Left lung (tissue), 10 donors: Measurements from ENCODE around the gene ITK. TPM values are rescaled to one million over a fixed set of nuclear protein-coding genes. Genes with fewer than 3 reads are reported as not detected.
A peak's percentile ranks its signal among the peaks of the same experiment; 100 is the strongest.

Source experiments
- ATAC-seq: fragments of 200-7000 bp; cut with Tn5 transposase; one replicate; pipeline ENCODE4 v1.9.1; 2020; ENCODE audit warnings: moderate library complexity
- DNase-seq, 4 donors: peaks; one replicate each; pipeline ENCODE4 v3.0.0-alpha.2; 2013 to 2020
- H3K27ac ChIP-seq, 2 donors: fragments of 200-600 bp; sonication (generic) in 1 of 2; one replicate each; pipeline versions ENCODE4 v1.5.0 to v1.8.0; 2020 to 2021
- H3K27me3 ChIP-seq, 2 donors: fragments of 200-600 bp; sonication (generic) in 1 of 2; one replicate each; pipeline versions ENCODE4 v1.5.0 to v1.8.0; 2020 to 2021
- H3K36me3 ChIP-seq, 2 donors: fragments of 200-600 bp; sonication (generic) in 1 of 2; one replicate each; pipeline versions ENCODE4 v1.5.0 to v1.8.0; 2020 to 2021
- H3K4me1 ChIP-seq, 2 donors: fragments of 200-600 bp; one replicate each; pipeline ENCODE4 v1.8.0; 2021
- H3K4me3 ChIP-seq, 2 donors: fragments of 200-600 bp; sonication (generic) in 1 of 2; one replicate each; pipeline versions ENCODE4 v1.5.0 to v1.8.0; 2020 to 2021; ENCODE audit warnings: mild to moderate bottlenecking in 1 of 2
- H3K9me3 ChIP-seq, 2 donors: fragments of 200-600 bp; sonication (generic) in 1 of 2; one replicate each; pipeline versions ENCODE4 v1.5.0 to v1.8.0; 2020 to 2021
- intact Hi-C, 2 donors: fragments of 100-400 bp; cut with DNase I; formaldehyde crosslinking; loops; one replicate each; pipeline versions ENCODE4 v1.11.2 to v1.14.2; 2022
- polyA plus RNA-seq, 6 donors: library from polyadenylated mRNA; unstranded; fragments of 120-200 nt; gene quantifications; one replicate each; pipeline ENCODE4 v1.2.1, GENCODE V29; 2013; ENCODE audit not compliant: insufficient read length in 6 of 6
- total RNA-seq, 2 donors: library from RNA; stranded (reverse); fragmentation: NEBNext Ultra II Directional; extraction: Animal tissue kit (Norgen Biotek cat#: 25700); gene quantifications; one replicate each; pipeline ENCODE4 v1.2.1, GENCODE V29; 2021
- TF ChIP-seq, protein P1 (sequence below), 2 donors: fragments of 200-600 bp; sonication (generic) in 1 of 2; IDR thresholded peaks; one replicate each; pipeline versions ENCODE4 v1.5.0 to v1.8.0; 2021; ENCODE audit warnings: antibody characterized with exemption in 2 of 2
- donor health status: DM: no; HTN: yes; CAD: no.
- donor health status: DM: no; HTN: no; CAD: no.

ITK gene
- total and polyA plus RNA-seq, 8 donors = 0.49 to 8.1 (median 1.1) TPM

DNA sequence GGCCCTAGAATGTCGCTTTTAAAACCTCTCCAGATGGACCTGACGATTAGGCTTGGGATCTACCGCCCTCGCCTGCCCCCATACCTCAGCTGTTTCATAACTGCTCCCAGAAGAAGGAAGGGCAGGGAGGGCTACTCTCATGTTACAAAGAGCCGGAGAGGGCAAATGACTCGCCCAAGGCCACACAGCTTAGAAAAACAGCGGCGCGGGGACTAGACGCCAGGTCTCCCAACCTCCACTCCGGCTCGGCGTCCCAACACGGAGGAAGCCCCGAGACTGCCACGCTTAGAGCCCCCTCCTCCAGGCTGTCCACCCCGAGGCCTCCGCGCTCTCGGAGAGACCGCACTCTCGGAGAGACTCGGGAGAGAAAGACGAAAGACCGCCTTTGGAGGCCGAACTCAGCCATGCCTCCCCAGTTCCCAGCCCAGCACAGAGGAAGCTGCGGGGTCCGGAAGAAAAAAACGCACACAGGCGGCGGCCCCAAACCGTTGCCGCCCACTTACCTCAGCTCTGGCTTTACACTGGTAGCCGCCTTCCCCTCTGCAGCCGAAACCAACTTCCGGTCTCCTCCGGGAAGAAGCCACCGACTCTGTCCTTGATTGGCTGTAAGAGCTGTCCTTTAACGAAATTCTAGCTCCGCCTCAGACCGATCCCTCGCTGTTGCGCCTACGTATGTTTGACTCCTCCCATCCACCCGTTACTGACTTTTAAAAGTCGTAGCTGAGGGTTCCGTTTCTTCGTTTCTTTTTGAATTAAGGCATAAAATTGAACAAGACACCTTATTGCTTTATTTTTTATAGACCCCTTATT lies 38.1 kb upstream of the ITK start, which contains the start of gene MED7:
MED7 (minus strand) TSS at position 549 of the 810 bp plus-strand sequence. CDS start 3,434 bp downstream, outside the sequence.
- H3K36me3 ChIP-seq = peaks cover 0 to 18% of the 10 kb centered on the region in 2 donors
- peak; percentile 99 for ATAC-seq
- no peaks in the 10 kb centered on the region for H3K27me3 ChIP-seq
- H3K4me1 ChIP-seq = peaks cover 0 to 16% of the 10 kb centered on the region in 2 donors
- TF ChIP-seq, protein P1, sequence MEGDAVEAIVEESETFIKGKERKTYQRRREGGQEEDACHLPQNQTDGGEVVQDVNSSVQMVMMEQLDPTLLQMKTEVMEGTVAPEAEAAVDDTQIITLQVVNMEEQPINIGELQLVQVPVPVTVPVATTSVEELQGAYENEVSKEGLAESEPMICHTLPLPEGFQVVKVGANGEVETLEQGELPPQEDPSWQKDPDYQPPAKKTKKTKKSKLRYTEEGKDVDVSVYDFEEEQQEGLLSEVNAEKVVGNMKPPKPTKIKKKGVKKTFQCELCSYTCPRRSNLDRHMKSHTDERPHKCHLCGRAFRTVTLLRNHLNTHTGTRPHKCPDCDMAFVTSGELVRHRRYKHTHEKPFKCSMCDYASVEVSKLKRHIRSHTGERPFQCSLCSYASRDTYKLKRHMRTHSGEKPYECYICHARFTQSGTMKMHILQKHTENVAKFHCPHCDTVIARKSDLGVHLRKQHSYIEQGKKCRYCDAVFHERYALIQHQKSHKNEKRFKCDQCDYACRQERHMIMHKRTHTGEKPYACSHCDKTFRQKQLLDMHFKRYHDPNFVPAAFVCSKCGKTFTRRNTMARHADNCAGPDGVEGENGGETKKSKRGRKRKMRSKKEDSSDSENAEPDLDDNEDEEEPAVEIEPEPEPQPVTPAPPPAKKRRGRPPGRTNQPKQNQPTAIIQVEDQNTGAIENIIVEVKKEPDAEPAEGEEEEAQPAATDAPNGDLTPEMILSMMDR (IDR thresholded peaks at IDR 0.05) = no peak
- H3K27ac ChIP-seq = peak within 1 kb of the TSS; percentile 91 to 94
- intact Hi-C loops = no loop called here
- H3K9me3 ChIP-seq = no peaks in the 10 kb centered on the region
- DNase-seq = peak; percentile 94 to 99 (median 97)
- H3K4me3 ChIP-seq = peak within 1 kb of the TSS; percentile 66 to 83

DNA sequence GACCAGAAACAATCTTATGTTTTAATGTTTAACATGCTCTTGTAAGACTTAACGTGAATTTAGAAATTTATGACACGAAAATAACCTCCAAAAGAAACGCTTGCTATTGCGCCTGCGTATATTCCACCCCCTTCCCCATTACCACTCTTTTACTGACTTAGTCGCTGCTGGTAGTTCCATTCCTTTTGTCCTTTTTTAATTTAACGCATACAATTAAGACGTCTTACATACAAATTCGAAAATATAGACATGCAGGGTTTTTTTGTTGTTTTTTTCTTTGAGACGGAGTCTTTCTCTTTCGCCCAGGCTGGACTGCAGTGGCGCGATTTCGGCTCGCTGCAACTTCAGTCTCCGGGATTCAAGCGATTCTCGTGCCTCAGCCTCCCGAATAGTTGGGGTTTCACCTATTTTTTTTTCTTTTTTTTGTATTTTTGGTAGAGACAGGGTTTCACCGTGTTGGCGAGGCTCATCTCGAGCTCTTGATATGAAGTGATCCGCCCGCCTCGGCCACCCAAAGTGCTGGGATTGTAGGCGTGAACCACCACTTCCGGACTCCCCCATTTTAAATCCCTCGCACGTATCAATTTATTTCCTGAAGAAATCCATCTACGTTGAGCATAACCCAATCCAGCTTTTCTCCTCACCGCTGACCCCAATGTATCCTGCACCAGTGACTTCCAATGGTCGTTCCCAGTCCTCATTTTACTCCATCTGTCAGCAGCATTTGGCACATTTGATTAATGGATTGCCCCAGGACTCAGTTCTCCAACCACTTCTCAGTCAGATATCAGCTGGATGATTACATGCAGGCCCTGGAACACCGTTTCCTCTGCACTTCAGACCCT lies 37.3 kb upstream of the ITK start:
- H3K27ac ChIP-seq = peak overlapping the region; percentile 91 to 94
- ATAC-seq = peak; percentile 76
- H3K4me1 ChIP-seq = peaks cover 0 to 16% of the 10 kb centered on the region in 2 donors
- intact Hi-C loops = no loop called here
- DNase-seq = peak in 3 of 4 donors; percentile 47 to 51 (median 47)
- H3K9me3 ChIP-seq = no peaks in the 10 kb centered on the region
- peaks cover 0 to 9% of the 10 kb centered on the region in 2 donors for H3K36me3 ChIP-seq
- H3K4me3 ChIP-seq = peak overlapping the region; percentile 66 to 83
- TF ChIP-seq, protein P1 (IDR thresholded peaks at IDR 0.05) = no peak
- H3K27me3 ChIP-seq = no peaks in the 10 kb centered on the region

DNA sequence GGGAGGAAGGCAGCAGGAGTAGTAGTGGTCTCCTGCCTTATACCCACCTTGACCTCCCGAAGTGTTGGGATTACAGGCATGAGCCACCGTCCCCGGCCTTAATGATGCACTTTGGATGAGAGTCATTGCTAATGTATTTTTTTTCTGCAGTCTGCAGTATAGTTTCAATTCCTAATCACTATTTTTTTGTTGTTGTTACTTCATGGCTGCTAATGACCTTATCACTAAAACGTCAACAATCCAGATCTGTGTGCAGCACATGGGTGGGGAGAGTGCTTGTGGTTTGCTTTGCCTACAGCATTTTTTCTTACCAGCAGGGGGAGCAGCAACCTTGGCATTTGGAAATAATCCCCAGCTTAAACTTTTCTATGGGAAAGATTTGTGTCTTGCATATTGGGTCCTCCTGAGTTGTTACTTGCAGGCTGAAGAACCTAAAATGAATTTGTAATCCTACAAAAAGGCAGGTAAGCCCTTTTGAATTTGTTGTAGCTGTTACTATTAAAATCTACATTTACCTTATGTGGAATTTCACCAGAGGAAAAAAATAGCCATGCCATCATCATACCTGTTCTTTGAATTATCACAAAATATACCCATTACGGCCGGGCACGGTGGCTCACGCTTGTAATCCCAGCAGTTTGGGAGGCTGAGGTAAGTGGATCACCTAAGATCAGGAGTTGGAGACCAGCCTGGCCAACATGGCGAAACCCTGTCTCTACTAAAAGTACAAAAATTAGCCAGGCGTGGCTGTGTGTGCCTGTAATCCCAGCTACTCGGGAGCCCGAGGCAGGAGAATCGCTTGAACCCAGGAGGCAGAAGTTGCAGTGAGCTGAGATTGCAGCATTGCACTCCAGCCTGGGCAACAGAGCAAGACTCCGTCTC lies 31.7 kb upstream of the ITK start:
- no peaks in the 10 kb centered on the region for H3K4me1 ChIP-seq
- intact Hi-C loops = no loop called here

DNA sequence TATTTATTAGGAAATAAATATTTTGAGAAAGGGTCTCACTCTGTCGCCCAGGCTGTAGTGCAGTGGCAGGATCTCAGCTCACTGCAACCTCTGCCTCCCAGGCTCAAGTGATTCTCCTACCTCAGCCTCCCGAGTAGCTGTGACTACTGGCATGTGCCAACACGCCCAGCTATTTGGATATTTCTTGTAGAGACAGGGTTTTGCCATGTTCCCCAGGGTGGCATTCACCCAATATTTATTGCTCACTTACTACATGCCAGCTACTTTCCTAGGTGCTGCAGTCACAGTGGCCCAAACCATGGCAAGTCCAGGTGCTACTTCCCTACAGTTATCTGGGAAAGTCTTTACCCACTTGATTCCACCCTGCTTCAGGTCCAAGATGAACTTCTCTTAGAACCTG lies 29.6 kb upstream of the ITK start:
- no peaks in the 10 kb centered on the region for H3K4me1 ChIP-seq
- no peaks in the 10 kb centered on the region for H3K36me3 ChIP-seq
- no peak for ATAC-seq
- H3K4me3 ChIP-seq = no peak overlapping the region
- no peak overlapping the region for H3K27ac ChIP-seq
- TF ChIP-seq, protein P1 (IDR thresholded peaks at IDR 0.05) = no peak
- no peak for DNase-seq
- intact Hi-C loops = loop anchor here in 1 of 2 donors (10.0 kb wide), 1 partner anchor 154 kb away; no protein-coding TSS in a partner anchor
- H3K9me3 ChIP-seq = no peaks in the 10 kb centered on the region
- no peaks in the 10 kb centered on the region for H3K27me3 ChIP-seq

More for the DNA sequence above, 31.7 kb upstream of the ITK start:
- Histone ChIP-seq H3K27ac (no peak overlapping the region), H3K36me3 (no peaks in the 10 kb centered on the region), H3K27me3 (no peaks in the 10 kb centered on the region), H3K9me3 (no peaks in the 10 kb centered on the region), H3K4me3 (no peak overlapping the region)
- TF ChIP-seq, protein P1 (IDR thresholded peaks at IDR 0.05) = peak; percentile 78 to 86
- DNase-seq (peak in 3 of 4 donors; percentile 46 to 75 (median 47)), ATAC-seq (peak; percentile 91)
